ENCODE measurements around the gene ZCRB1.

The ZCRB1 gene

DNA sequence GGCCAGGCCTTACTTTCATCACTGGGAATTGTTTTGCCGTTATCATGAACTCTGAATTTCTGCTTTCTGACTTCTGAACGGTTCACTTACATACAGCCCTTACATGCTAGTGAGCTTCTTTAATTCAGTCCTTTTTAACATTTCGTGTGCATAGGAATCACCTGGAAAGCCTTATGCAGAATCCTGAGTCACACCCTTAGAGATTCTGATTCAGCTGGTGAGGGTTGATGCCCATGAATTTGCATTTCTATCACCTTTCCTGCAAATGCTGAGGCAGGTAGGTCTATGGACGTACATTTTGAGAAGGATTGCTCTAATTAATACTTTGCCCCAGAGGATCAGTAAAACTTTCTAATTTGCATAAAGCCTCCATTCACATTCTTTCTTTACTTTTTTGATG, 44.1 kb upstream of the ZCRB1 start (continued):
- TF ChIP-seq, protein P1, sequence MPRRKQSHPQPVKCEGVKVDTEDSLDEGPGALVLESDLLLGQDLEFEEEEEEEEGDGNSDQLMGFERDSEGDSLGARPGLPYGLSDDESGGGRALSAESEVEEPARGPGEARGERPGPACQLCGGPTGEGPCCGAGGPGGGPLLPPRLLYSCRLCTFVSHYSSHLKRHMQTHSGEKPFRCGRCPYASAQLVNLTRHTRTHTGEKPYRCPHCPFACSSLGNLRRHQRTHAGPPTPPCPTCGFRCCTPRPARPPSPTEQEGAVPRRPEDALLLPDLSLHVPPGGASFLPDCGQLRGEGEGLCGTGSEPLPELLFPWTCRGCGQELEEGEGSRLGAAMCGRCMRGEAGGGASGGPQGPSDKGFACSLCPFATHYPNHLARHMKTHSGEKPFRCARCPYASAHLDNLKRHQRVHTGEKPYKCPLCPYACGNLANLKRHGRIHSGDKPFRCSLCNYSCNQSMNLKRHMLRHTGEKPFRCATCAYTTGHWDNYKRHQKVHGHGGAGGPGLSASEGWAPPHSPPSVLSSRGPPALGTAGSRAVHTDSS (tag by site-specific recombination; IDR thresholded peaks at IDR 0.05), result no peak
- TF ChIP-seq ZNF23 (tag by site-specific recombination; IDR thresholded peaks at IDR 0.05; ENCODE audit: borderline replicate concordance) (no peak), ZNF510 (tag by site-specific recombination; IDR thresholded peaks at IDR 0.05; ENCODE audit: insufficient replicate concordance) (no peak), ZSCAN30 (tag by site-specific recombination; IDR thresholded peaks at IDR 0.05) (no peak)

DNA sequence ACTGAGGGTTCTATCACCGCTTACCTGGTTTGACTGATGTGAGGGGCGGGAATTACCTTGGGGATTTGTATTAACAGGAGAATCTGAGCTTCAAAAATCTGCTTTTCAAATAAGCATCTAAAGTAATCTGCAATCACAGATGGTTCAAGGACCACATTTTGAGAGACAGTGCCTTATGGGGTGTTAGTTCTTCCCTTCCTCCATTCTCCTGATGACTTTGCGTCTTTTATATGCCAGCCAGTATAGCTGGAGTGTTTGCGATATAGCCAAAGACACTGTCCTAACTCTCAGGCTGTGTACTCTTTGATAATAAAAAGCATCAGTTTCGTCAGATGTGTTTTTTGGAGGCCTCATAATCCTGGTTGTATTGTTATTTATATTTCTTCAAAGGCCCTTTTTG, 39.6 kb upstream of the ZCRB1 start:
- Histone ChIP-seq H3K4me3 (ENCODE audit: low read depth, low read length) (no peak overlapping the region), H3K27ac (ENCODE audit: extremely low read depth, low read depth, low read length) (no peak overlapping the region), H3K4me1 (ENCODE audit: control insufficient read depth, insufficient read depth, low read length) (peaks cover 14% of the 10 kb centered on the region), H3K9me3 (ENCODE audit: control insufficient read depth, insufficient read depth, low read depth, low read length) (no peaks in the 10 kb centered on the region), H3K36me3 (ENCODE audit: control insufficient read depth in 2 of 2, insufficient read depth in 1 of 2, low read length in 2 of 2) (no peaks in the 10 kb centered on the region; a peak in 1 of 3 replicates)
- CTCF ChIA-PET, result interaction anchor here (0.6 to 1.7 kb wide), 3 partner anchors 17 to 205 kb away, joined by 3 to 5 read pairs (median 3); no protein-coding TSS in a partner anchor
- POLR2A ChIA-PET, result interaction anchor here (0.6 to 0.7 kb wide), 2 partner anchors 146 to 259 kb away, joined by 3 to 7 read pairs; no protein-coding TSS in a partner anchor
- TF ChIP-seq ZBTB8A (tag by site-specific recombination; IDR thresholded peaks at IDR 0.05) (no peak), ZSCAN23 (tag by site-specific recombination; IDR thresholded peaks at IDR 0.05) (no peak), ZNF549 (tag by site-specific recombination; IDR thresholded peaks at IDR 0.05) (no peak)
- TF ChIP-seq, protein P2, sequence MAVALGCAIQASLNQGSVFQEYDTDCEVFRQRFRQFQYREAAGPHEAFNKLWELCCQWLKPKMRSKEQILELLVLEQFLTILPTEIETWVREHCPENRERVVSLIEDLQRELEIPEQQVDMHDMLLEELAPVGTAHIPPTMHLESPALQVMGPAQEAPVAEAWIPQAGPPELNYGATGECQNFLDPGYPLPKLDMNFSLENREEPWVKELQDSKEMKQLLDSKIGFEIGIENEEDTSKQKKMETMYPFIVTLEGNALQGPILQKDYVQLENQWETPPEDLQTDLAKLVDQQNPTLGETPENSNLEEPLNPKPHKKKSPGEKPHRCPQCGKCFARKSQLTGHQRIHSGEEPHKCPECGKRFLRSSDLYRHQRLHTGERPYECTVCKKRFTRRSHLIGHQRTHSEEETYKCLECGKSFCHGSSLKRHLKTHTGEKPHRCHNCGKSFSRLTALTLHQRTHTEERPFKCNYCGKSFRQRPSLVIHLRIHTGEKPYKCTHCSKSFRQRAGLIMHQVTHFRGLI (tag by site-specific recombination; IDR thresholded peaks at IDR 0.05), result no peak

DNA sequence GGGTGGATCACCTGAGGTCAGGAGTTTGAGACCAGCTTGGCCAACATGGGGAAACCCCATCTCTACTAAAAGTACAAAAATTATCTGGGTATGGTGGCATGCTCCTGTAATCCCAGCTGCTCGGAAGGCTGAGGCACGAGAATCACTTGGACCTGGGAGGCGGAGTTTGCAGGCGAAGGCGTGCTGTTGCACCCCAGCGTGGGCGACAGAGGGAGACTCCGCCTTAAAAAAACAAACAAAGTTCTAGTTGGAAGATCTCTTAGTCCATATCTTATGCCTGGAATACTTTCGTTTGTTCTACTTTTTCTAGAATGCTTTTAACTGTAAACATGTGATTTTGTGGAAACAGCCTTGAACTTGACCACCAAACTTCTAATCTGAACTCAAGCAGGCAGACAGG, 38.8 kb upstream of the ZCRB1 start:
- Histone ChIP-seq H3K27ac (ENCODE audit: extremely low read depth, low read depth, low read length) (no peak overlapping the region), H3K4me3 (ENCODE audit: low read depth, low read length) (no peak overlapping the region), H3K4me1 (ENCODE audit: control insufficient read depth, insufficient read depth, low read length) (peaks cover 14% of the 10 kb centered on the region), H3K9me3 (ENCODE audit: control insufficient read depth, insufficient read depth, low read depth, low read length) (no peaks in the 10 kb centered on the region), H3K36me3 (ENCODE audit: control insufficient read depth in 2 of 2, insufficient read depth in 1 of 2, low read length in 2 of 2) (no peaks in the 10 kb centered on the region; a peak in 1 of 3 replicates)
- CTCF ChIA-PET, result interaction anchor here (0.6 kb wide), 1 partner anchor 205 kb away, joined by 3 read pairs; no protein-coding TSS in a partner anchor
- POLR2A ChIA-PET, result no interaction called here
- TF ChIP-seq, protein P1 (tag by site-specific recombination; IDR thresholded peaks at IDR 0.05), result peak; percentile 55; the same call in 1 of the 2 replicates
- TF ChIP-seq, protein P3, sequence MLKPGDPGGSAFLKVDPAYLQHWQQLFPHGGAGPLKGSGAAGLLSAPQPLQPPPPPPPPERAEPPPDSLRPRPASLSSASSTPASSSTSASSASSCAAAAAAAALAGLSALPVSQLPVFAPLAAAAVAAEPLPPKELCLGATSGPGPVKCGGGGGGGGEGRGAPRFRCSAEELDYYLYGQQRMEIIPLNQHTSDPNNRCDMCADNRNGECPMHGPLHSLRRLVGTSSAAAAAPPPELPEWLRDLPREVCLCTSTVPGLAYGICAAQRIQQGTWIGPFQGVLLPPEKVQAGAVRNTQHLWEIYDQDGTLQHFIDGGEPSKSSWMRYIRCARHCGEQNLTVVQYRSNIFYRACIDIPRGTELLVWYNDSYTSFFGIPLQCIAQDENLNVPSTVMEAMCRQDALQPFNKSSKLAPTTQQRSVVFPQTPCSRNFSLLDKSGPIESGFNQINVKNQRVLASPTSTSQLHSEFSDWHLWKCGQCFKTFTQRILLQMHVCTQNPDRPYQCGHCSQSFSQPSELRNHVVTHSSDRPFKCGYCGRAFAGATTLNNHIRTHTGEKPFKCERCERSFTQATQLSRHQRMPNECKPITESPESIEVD (tag by site-specific recombination; IDR thresholded peaks at IDR 0.05), result peak; percentile 31; the same call in 1 of the 2 replicates
- TF ChIP-seq, protein P4, sequence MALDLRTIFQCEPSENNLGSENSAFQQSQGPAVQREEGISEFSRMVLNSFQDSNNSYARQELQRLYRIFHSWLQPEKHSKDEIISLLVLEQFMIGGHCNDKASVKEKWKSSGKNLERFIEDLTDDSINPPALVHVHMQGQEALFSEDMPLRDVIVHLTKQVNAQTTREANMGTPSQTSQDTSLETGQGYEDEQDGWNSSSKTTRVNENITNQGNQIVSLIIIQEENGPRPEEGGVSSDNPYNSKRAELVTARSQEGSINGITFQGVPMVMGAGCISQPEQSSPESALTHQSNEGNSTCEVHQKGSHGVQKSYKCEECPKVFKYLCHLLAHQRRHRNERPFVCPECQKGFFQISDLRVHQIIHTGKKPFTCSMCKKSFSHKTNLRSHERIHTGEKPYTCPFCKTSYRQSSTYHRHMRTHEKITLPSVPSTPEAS (tag by site-specific recombination; IDR thresholded peaks at IDR 0.05), result no peak
- TF ChIP-seq ZBTB8A (tag by site-specific recombination; IDR thresholded peaks at IDR 0.05) (peak; percentile 57), OSR2 (tag by site-specific recombination; IDR thresholded peaks at IDR 0.05) (0 out of 2 replicates have a peak, but pooled peaks have one; percentile 12), OVOL3 (tag by site-specific recombination; IDR thresholded peaks at IDR 0.05) (no peak), IKZF3 (tag by site-specific recombination; IDR thresholded peaks at IDR 0.05) (peak; percentile 63; the same call in 1 of the 2 replicates), GLIS1 (tag by site-specific recombination; IDR thresholded peaks at IDR 0.05) (peak; percentile 30; the same call in 1 of the 2 replicates), EGR2 (tag by site-specific recombination; IDR thresholded peaks at IDR 0.05; ENCODE audit: low read depth) (peak; percentile 63), KLF1 (tag by site-specific recombination; IDR thresholded peaks at IDR 0.05) (peak; percentile 49; the same call in 1 of the 2 replicates), ZNF324 (tag by site-specific recombination; IDR thresholded peaks at IDR 0.05) (no peak), ZNF561 (tag by site-specific recombination; IDR thresholded peaks at IDR 0.05; ENCODE audit: borderline replicate concordance) (0 out of 2 replicates have a peak, but pooled peaks have one; percentile 32)
- TF ChIP-seq, protein P5, sequence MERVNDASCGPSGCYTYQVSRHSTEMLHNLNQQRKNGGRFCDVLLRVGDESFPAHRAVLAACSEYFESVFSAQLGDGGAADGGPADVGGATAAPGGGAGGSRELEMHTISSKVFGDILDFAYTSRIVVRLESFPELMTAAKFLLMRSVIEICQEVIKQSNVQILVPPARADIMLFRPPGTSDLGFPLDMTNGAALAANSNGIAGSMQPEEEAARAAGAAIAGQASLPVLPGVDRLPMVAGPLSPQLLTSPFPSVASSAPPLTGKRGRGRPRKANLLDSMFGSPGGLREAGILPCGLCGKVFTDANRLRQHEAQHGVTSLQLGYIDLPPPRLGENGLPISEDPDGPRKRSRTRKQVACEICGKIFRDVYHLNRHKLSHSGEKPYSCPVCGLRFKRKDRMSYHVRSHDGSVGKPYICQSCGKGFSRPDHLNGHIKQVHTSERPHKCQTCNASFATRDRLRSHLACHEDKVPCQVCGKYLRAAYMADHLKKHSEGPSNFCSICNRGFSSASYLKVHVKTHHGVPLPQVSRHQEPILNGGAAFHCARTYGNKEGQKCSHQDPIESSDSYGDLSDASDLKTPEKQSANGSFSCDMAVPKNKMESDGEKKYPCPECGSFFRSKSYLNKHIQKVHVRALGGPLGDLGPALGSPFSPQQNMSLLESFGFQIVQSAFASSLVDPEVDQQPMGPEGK (tag by site-specific recombination; IDR thresholded peaks at IDR 0.05), result 0 out of 2 replicates have a peak, but pooled peaks have one; percentile 17
- TF ChIP-seq, protein P6, sequence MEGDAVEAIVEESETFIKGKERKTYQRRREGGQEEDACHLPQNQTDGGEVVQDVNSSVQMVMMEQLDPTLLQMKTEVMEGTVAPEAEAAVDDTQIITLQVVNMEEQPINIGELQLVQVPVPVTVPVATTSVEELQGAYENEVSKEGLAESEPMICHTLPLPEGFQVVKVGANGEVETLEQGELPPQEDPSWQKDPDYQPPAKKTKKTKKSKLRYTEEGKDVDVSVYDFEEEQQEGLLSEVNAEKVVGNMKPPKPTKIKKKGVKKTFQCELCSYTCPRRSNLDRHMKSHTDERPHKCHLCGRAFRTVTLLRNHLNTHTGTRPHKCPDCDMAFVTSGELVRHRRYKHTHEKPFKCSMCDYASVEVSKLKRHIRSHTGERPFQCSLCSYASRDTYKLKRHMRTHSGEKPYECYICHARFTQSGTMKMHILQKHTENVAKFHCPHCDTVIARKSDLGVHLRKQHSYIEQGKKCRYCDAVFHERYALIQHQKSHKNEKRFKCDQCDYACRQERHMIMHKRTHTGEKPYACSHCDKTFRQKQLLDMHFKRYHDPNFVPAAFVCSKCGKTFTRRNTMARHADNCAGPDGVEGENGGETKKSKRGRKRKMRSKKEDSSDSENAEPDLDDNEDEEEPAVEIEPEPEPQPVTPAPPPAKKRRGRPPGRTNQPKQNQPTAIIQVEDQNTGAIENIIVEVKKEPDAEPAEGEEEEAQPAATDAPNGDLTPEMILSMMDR (tag by site-specific recombination; IDR thresholded peaks at IDR 0.05), result peak; percentile 28; the same call in 1 of the 2 replicates
